Gastrocnemius medialis (tissue), 4 donors: Measurements from ENCODE around the gene CPNE5. TPM values are rescaled to one million over a fixed set of nuclear protein-coding genes. Genes with fewer than 3 reads are reported as not detected.

Source experiments
- ATAC-seq, 2 donors: fragments of 150-250 bp; one replicate each; pipeline ENCODE4 v1.9.1; 2016
- DNase-seq, 2 donors: peaks; one replicate each; pipeline ENCODE4 v3.0.0-alpha.2; 2019
- H3K27ac ChIP-seq, 4 donors: fragments of 200-600 bp; sonication (generic); 1 replicate in 1 of 4; 2 replicates in 3 of 4; pipeline ENCODE4 v1.5.1; 2016 to 2018; ENCODE audit warnings: mild to moderate bottlenecking in 2 of 4, moderate library complexity in 1 of 4
- H3K27me3 ChIP-seq, 3 donors: fragments of 200-600 bp; sonication (generic) in 2 of 3; 1 replicate in 1 of 3; 2 replicates in 2 of 3; pipeline versions ENCODE4 v1.5.1 to v1.6.0; 2016 to 2019; ENCODE audit warnings: mild to moderate bottlenecking in 1 of 3, moderate library complexity in 1 of 3
- H3K36me3 ChIP-seq, 2 donors: fragments of 200-600 bp; sonication (generic) in 1 of 2; one replicate each; pipeline ENCODE4 v1.5.1; 2017 to 2018
- H3K4me1 ChIP-seq, 2 donors: fragments of 200-600 bp; sonication (generic) in 1 of 2; one replicate each; pipeline ENCODE4 v1.5.1; 2016 to 2017; ENCODE audit warnings: mild to moderate bottlenecking in 2 of 2
- H3K4me3 ChIP-seq, 4 donors: fragments of 200-600 bp; sonication (generic) in 3 of 4; 1 replicate in 1 of 4; 2 replicates in 3 of 4; pipeline ENCODE4 v1.5.1; 2016 to 2019; ENCODE audit warnings: mild to moderate bottlenecking in 2 of 4
- H3K9me3 ChIP-seq, 3 donors: fragments of 200-600 bp; sonication (generic) in 2 of 3; 1 replicate in 1 of 3; 2 replicates in 2 of 3; pipeline ENCODE4 v1.5.1; 2016 to 2019
- POLR2A ChIP-seq, 2 donors: fragments of 450-650 bp; IDR thresholded peaks; one replicate each; pipeline ENCODE4 v1.6.1; 2017; ENCODE audit warnings: antibody characterized with exemption in 2 of 2, mild to moderate bottlenecking in 2 of 2, moderate library complexity in 2 of 2
- in situ Hi-C, 4 donors: fragments of 200-750 bp; cut with MboI; loops; one replicate each; pipeline versions ENCODE4 v1.15.0 to v1.8.0; 2017; ENCODE audit warnings: low sequenced_read_pairs in 4 of 4
- intact Hi-C: fragments of 100-400 bp; cut with DNase I; formaldehyde crosslinking; loops from one replicate; pipeline ENCODE4 v1.15.1; 2023; ENCODE audit warnings: low total_unique reads
- total RNA-seq, 4 donors: library from RNA; depleted of rRNA; stranded (reverse); fragments of >200 nt; gene quantifications; one replicate each; pipeline versions ENCODE4 v1.1.0 to v1.2.3, GENCODE V29; 2016
- TF ChIP-seq, protein P1 (sequence below), 5 experiments: fragments of 450-650 bp in 3 of 5; fragments of 200-600 bp in 2 of 5; sonication (generic) in 2 of 5; IDR thresholded peaks in 4 of 5; conservative IDR thresholded peaks in 1 of 5; 1 replicate in 4 of 5; 2 replicates in 1 of 5; pipeline ENCODE4 v1.5.1; 2016 to 2019; ENCODE audit warnings: antibody characterized with exemption in 5 of 5, mild to moderate bottlenecking in 3 of 5, moderate library complexity in 3 of 5

The CPNE5 gene
- total RNA-seq, 4 donors from 2014 or later = 0.11 TPM; not detected in 3

DNA sequence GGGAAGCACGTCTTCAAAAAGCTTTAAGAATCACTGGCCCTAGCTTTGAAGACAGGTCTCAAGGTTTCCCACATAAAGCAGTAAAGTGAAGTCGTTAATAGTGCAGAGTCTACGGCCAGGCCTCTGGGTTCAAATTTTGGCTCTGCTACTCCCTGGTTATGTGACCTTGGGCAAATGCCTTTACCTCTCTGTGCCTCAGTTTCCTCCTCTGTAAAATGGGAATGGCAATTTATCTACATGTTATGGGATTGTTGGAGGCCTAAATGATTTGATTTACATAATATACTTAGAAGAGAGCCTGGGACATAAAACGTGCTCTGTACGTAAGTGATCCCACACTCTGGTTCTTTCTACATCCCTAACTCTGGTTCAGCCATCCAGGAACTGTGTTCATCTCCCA is 32.1 kb downstream of the CPNE5 start:
- intact Hi-C loops = no loop called here
- Histone ChIP-seq H3K4me1 (no peaks in the 10 kb centered on the region), H3K27ac (no peak overlapping the region), H3K9me3 (no peaks in the 10 kb centered on the region), H3K4me3 (no peak overlapping the region), H3K27me3 (no peaks in the 10 kb centered on the region), H3K36me3 (no peaks in the 10 kb centered on the region)
- TF ChIP-seq, protein P1, sequence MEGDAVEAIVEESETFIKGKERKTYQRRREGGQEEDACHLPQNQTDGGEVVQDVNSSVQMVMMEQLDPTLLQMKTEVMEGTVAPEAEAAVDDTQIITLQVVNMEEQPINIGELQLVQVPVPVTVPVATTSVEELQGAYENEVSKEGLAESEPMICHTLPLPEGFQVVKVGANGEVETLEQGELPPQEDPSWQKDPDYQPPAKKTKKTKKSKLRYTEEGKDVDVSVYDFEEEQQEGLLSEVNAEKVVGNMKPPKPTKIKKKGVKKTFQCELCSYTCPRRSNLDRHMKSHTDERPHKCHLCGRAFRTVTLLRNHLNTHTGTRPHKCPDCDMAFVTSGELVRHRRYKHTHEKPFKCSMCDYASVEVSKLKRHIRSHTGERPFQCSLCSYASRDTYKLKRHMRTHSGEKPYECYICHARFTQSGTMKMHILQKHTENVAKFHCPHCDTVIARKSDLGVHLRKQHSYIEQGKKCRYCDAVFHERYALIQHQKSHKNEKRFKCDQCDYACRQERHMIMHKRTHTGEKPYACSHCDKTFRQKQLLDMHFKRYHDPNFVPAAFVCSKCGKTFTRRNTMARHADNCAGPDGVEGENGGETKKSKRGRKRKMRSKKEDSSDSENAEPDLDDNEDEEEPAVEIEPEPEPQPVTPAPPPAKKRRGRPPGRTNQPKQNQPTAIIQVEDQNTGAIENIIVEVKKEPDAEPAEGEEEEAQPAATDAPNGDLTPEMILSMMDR (IDR thresholded peaks at IDR 0.05 in 4 of 5, conservative IDR thresholded peaks at IDR 0.05 in 1 of 5) = no peak
- TF ChIP-seq POLR2A (IDR thresholded peaks at IDR 0.05) = no peak
- DNase-seq (no peak), ATAC-seq (no peak)
- in situ Hi-C loops = no loop called here

GRCh38 chr6:36805917-36806316 is 33.3 kb downstream of the CPNE5 start:
- no peak overlapping the region for H3K27ac ChIP-seq
- H3K4me1 ChIP-seq = no peaks in the 10 kb centered on the region
- intact Hi-C loops = no loop called here

GRCh38 chr6:36805096-36805797 is 34.0 kb downstream of the CPNE5 start:
- H3K4me1 ChIP-seq = no peaks in the 10 kb centered on the region
- no peak for TF ChIP-seq POLR2A (IDR thresholded peaks at IDR 0.05)
- TF ChIP-seq, protein P1 (IDR thresholded peaks at IDR 0.05 in 4 of 5, conservative IDR thresholded peaks at IDR 0.05 in 1 of 5) = no peak
- intact Hi-C loops (no loop called here), in situ Hi-C loops (no loop called here)
- no peak overlapping the region for H3K27ac ChIP-seq
- no peaks in the 10 kb centered on the region for H3K9me3 ChIP-seq
- H3K4me3 ChIP-seq = no peak overlapping the region
- no peak for DNase-seq
- H3K27me3 ChIP-seq = no peaks in the 10 kb centered on the region
- no peak for ATAC-seq
- H3K36me3 ChIP-seq = no peaks in the 10 kb centered on the region

More at GRCh38 chr6:36805917-36806316, 33.3 kb downstream of the CPNE5 start:
- no peak overlapping the region for H3K4me3 ChIP-seq
- ATAC-seq = no peak
- no peaks in the 10 kb centered on the region for H3K9me3 ChIP-seq
- TF ChIP-seq, protein P1 (IDR thresholded peaks at IDR 0.05 in 4 of 5, conservative IDR thresholded peaks at IDR 0.05 in 1 of 5) = no peak
- TF ChIP-seq POLR2A (IDR thresholded peaks at IDR 0.05) = no peak
- no peak for DNase-seq
- in situ Hi-C loops = no loop called here
- no peaks in the 10 kb centered on the region for H3K36me3 ChIP-seq
- H3K27me3 ChIP-seq = no peaks in the 10 kb centered on the region

DNA sequence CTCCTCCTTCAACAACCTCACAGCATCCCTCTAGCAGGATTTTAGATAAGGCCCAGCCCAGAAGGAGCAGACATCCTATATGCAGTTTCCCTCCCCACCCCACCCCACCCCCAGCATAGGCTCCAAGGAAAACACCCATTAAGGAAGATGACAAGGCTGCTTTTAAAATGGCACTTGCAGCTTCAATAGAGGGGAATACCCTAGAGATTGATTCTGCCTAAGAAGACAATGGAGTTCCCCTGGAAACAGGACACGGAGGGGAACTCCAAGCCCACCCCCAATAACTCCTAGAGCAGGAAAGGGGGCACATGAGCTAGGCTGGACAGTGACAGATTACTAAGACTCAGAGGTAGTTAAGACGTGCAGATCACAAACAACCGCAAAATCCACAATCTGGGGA is 34.7 kb downstream of the CPNE5 start:
- Histone ChIP-seq H3K27ac (no peak overlapping the region), H3K36me3 (no peaks in the 10 kb centered on the region), H3K4me1 (no peaks in the 10 kb centered on the region), H3K4me3 (no peak overlapping the region), H3K27me3 (no peaks in the 10 kb centered on the region), H3K9me3 (no peaks in the 10 kb centered on the region)
- in situ Hi-C loops = no loop called here
- no peak for TF ChIP-seq POLR2A (IDR thresholded peaks at IDR 0.05)
- TF ChIP-seq, protein P1 (IDR thresholded peaks at IDR 0.05 in 4 of 5, conservative IDR thresholded peaks at IDR 0.05 in 1 of 5) = no peak
- intact Hi-C loops = no loop called here
- DNase-seq (no peak), ATAC-seq (no peak)

GRCh38 chr6:36803908-36804307 is 35.3 kb downstream of the CPNE5 start:
- intact Hi-C loops = no loop called here
- Histone ChIP-seq H3K36me3 (no peaks in the 10 kb centered on the region), H3K4me1 (no peaks in the 10 kb centered on the region), H3K27ac (no peak overlapping the region), H3K9me3 (no peaks in the 10 kb centered on the region), H3K27me3 (no peaks in the 10 kb centered on the region), H3K4me3 (no peak overlapping the region)
- in situ Hi-C loops = no loop called here
- ATAC-seq (no peak), DNase-seq (no peak)
- no peak for TF ChIP-seq POLR2A (IDR thresholded peaks at IDR 0.05)
- TF ChIP-seq, protein P1 (IDR thresholded peaks at IDR 0.05 in 4 of 5, conservative IDR thresholded peaks at IDR 0.05 in 1 of 5) = no peak
